Heart right ventricle (tissue), 16 donors: Measurements from ENCODE around the gene CNTNAP1. TPM values are rescaled to one million over a fixed set of nuclear protein-coding genes. Genes with fewer than 3 reads are reported as not detected.

Source experiments
- ATAC-seq, 8 donors: fragments of 200-7000 bp; cut with Tn5 transposase; one replicate each; pipeline ENCODE4 v1.9.1; 2020; ENCODE audit warnings: mild to moderate bottlenecking in 8 of 8, moderate library complexity in 8 of 8, moderate number of reproducible peaks in 1 of 8
- DNase-seq, 2 donors: peaks; one replicate each; pipeline ENCODE4 v3.0.0-alpha.2; 2020
- H3K27ac ChIP-seq, 10 donors: fragments of 200-600 bp; sonication (generic) in 2 of 10; one replicate each; pipeline versions ENCODE4 v1.5.0 to v1.8.0; 2020 to 2022; ENCODE audit warnings: mild to moderate bottlenecking in 3 of 10
- H3K27me3 ChIP-seq, 7 donors: fragments of 200-600 bp; one replicate each; pipeline ENCODE4 v1.8.0; 2021 to 2022; ENCODE audit warnings: mild to moderate bottlenecking in 2 of 7
- H3K36me3 ChIP-seq, 9 donors: fragments of 200-600 bp; sonication (generic) in 1 of 9; one replicate each; pipeline versions ENCODE4 v1.5.0 to v1.8.0; 2020 to 2022; ENCODE audit warnings: mild to moderate bottlenecking in 2 of 9
- H3K4me1 ChIP-seq, 9 donors: fragments of 200-600 bp; sonication (generic) in 1 of 9; one replicate each; pipeline versions ENCODE4 v1.5.0 to v1.8.0; 2020 to 2022; ENCODE audit warnings: mild to moderate bottlenecking in 4 of 9
- H3K4me3 ChIP-seq, 10 donors: fragments of 200-600 bp; sonication (generic) in 2 of 10; one replicate each; pipeline versions ENCODE4 v1.5.0 to v1.8.0; 2020 to 2022; ENCODE audit warnings: mild to moderate bottlenecking in 7 of 10, moderate library complexity in 2 of 10
- H3K9me3 ChIP-seq, 11 donors: fragments of 200-600 bp in 10 of 11; sonication (generic) in 2 of 11; one replicate each; pipeline versions ENCODE4 v1.5.0 to v1.8.0; 2013 to 2022; ENCODE audit warnings: mild to moderate bottlenecking in 2 of 11, control low read depth in 1 of 11, moderate library complexity in 1 of 11
- CTCF ChIP-seq, 9 donors: fragments of 200-600 bp; sonication (generic) in 2 of 9; IDR thresholded peaks; one replicate each; pipeline versions ENCODE4 v1.5.0 to v1.8.0; 2021 to 2022; ENCODE audit warnings: antibody characterized with exemption in 9 of 9, mild to moderate bottlenecking in 5 of 9, moderate library complexity in 1 of 9
- WGBS, 2 donors: extraction: QIAGEN DNeasy Blood & Tissue Kit; methylation state at CpG; one replicate each; pipeline ENCODE4 v1.1.7; 2013; ENCODE audit warnings: inconsistent platforms in 1 of 2; 5-methylcytosine and 5-hydroxymethylcytosine counted together
- intact Hi-C, 10 donors: fragments of 100-400 bp; cut with DNase I; formaldehyde crosslinking; loops; one replicate each; pipeline versions ENCODE4 v1.11.1 to v1.14.2; 2022
- polyA plus RNA-seq, 2 donors: library from polyadenylated mRNA; stranded (reverse); fragments of 200-250 nt; gene quantifications; one replicate each; pipeline ENCODE4 v1.2.3, GENCODE V29; 2013
- total RNA-seq, 10 donors: library from RNA; stranded (reverse); fragmentation: NEBNext Ultra II Directional in 3 of 10; extraction: Animal tissue kit (Norgen Biotek cat#: 25700) in 3 of 10; gene quantifications; one replicate each; pipeline versions ENCODE4 v1.2.1 to v1.2.4, GENCODE V29; 2021 to 2023
- donor health status: Arrhythmogenic right ventricular cardiomyopathy.
- donor health status: ischemic (EF 13 %, LVEDD 7.1; RV severe dilation, severe dysfunction).
- donor health status: healthy with polysubstance abuse.
- donor health status: DM: no; HTN: yes; CAD: no.
- donor health status: DM: no; HTN: no; CAD: no.
- donor health status: ischemic (EF 25% LVEDD 6.9; RV normal size, moderate dysfunction).
- donor health status: ischemic (EF 25% LVEDD 5.7; RV mildly dilated, moderate dysfunction).
- donor health status: healthy.
- donor health status: DM: yes; HTN: yes; CAD: no.
- donor health status: Ischemic cardiomyopathy.
- donor health status: ischemic (EF 35%, LVEDD 5.7; RV mildly dilated, moderate dysfunction).
- donor health status: nonischemic (EF 11% LVEDD 7.7; RV severe dilation, severe dysfunction).
- donor health status: DM: yes; HTN: yes; CAD: no.
- donor health status: PGD.
- donor health status: ischemic (EF 29% LVEDD 5.4; RV normal size, mild dysfunction).
- donor health status: nonischemic (EF 23%, LVEDD 6.1; RV moderate dilation, normal function).

The CNTNAP1 gene
- total and polyA plus RNA-seq, 12 donors, result 2.2 to 28.3 (median 3.5) TPM

- intact Hi-C loops, result loop anchor here (1.0 to 10.0 kb wide), 11 partner anchors 62 to 257 kb away; partner anchors contain the start of genes RETREG3 (in 5 of the 10), TUBG1 (in 5 of the 10), PSMC3IP (in 4 of the 10) and CAVIN1 (in 1 of the 10)
- H3K4me3 ChIP-seq, result peak overlapping the region; percentile 15 to 99 (median 68)
Observed at GRCh38 chr17:42679492-42680330, 2.6 kb upstream of the CNTNAP1 start.

GRCh38 chr17:42680331-42680808 lies 2.0 kb upstream of the CNTNAP1 start:
- DNase-seq, result peak in 1 of 2 donors; percentile 54
- TF ChIP-seq CTCF (IDR thresholded peaks at IDR 0.05), result no peak
- peak overlapping the region; percentile 15 to 99 (median 68) for H3K4me3 ChIP-seq
- H3K27ac ChIP-seq, result peak overlapping the region; percentile 70 to 98 (median 96)
- peaks cover 34 to 79% (median 72%) of the 10 kb centered on the region in 9 donors for H3K4me1 ChIP-seq
- intact Hi-C loops, result loop anchor here in 4 of 10 donors (2.0 to 10.0 kb wide), 4 partner anchors 66 to 106 kb away; partner anchors contain the start of gene PSMC3IP (in 1 of the 4)
- WGBS, 2 donors, result 43 to 49% methylated on average over 20 of the region's 20 CpGs
- H3K36me3 ChIP-seq, result peaks cover 0 to 12% (median 6%) of the 10 kb centered on the region in 9 donors
- H3K27me3 ChIP-seq, result peaks cover 0 to 45% (median 0%) of the 10 kb centered on the region in 7 donors
- no peaks in the 10 kb centered on the region for H3K9me3 ChIP-seq
- no peak for ATAC-seq

More at GRCh38 chr17:42679492-42680330, 2.6 kb upstream of the CNTNAP1 start:
- Histone ChIP-seq H3K36me3 (peaks cover 0 to 5% (median 0%) of the 10 kb centered on the region in 9 donors), H3K4me1 (peaks cover 35 to 86% (median 78%) of the 10 kb centered on the region in 9 donors), H3K27me3 (peaks cover 0 to 51% (median 0%) of the 10 kb centered on the region in 7 donors), H3K27ac (peak overlapping the region; percentile 70 to 98 (median 96)), H3K9me3 (no peaks in the 10 kb centered on the region)
- ATAC-seq (peak; percentile 27 to 47 (median 34)), DNase-seq (peak; percentile 68 to 86)
- peak; percentile 81 to 96 (median 90) for TF ChIP-seq CTCF (IDR thresholded peaks at IDR 0.05)
- 2 to 3% methylated on average over 78 of the region's 78 CpGs for WGBS, 2 donors

- 0% methylated on average over 34 of the region's 34 CpGs for WGBS, 2 donors
Observed at GRCh38 chr17:42682722-42683403, 532 bp downstream of the CNTNAP1 start.

More at GRCh38 chr17:42682722-42683403, 532 bp downstream of the CNTNAP1 start:
- TF ChIP-seq CTCF (IDR thresholded peaks at IDR 0.05), result no peak
- Histone ChIP-seq H3K27ac (peak overlapping the region in 9 of 10 donors; percentile 16 to 84 (median 66)), H3K4me3 (peak overlapping the region; percentile 38 to 63 (median 58)), H3K27me3 (peaks cover 0 to 31% (median 0%) of the 10 kb centered on the region in 7 donors), H3K36me3 (peaks cover 0 to 37% (median 10%) of the 10 kb centered on the region in 9 donors), H3K9me3 (no peaks in the 10 kb centered on the region), H3K4me1 (peaks cover 29 to 63% (median 59%) of the 10 kb centered on the region in 9 donors)
- intact Hi-C loops, result loop anchor here in 4 of 10 donors (2.0 to 10.0 kb wide), 4 partner anchors 68 to 108 kb away; partner anchors contain the start of gene PSMC3IP (in 1 of the 4)
- no peak for ATAC-seq
- DNase-seq, result peak; percentile 42 to 48
